IPS-18a (cell line): ENCODE measurements around the gene WDFY4.

Source experiments
- H3K27ac ChIP-seq: one replicate; pipeline ENCODE4 v1.5.1; 2013; ENCODE audit warnings: low read length
- H3K27me3 ChIP-seq: one replicate; pipeline ENCODE4 v1.6.1; 2013; ENCODE audit warnings: mild to moderate bottlenecking, low read length; ENCODE audit not compliant: control insufficient read depth, insufficient read depth
- H3K36me3 ChIP-seq: one replicate; pipeline ENCODE4 v1.6.1; 2013; ENCODE audit warnings: low read depth, low read length; ENCODE audit not compliant: control insufficient read depth
- H3K4me1 ChIP-seq: one replicate; pipeline ENCODE4 v1.6.1; 2013; ENCODE audit warnings: low read depth, low read length; ENCODE audit not compliant: control insufficient read depth
- H3K4me3 ChIP-seq: one replicate; pipeline ENCODE4 v1.5.1; 2013; ENCODE audit warnings: low read length
- H3K9ac ChIP-seq: one replicate; pipeline ENCODE4 v1.6.1; 2013; ENCODE audit warnings: mild to moderate bottlenecking, low read length, moderate library complexity
- H3K9me3 ChIP-seq: one replicate; pipeline ENCODE4 v1.6.1; 2013; ENCODE audit warnings: low read depth, low read length; ENCODE audit not compliant: control insufficient read depth

The WDFY4 gene

DNA sequence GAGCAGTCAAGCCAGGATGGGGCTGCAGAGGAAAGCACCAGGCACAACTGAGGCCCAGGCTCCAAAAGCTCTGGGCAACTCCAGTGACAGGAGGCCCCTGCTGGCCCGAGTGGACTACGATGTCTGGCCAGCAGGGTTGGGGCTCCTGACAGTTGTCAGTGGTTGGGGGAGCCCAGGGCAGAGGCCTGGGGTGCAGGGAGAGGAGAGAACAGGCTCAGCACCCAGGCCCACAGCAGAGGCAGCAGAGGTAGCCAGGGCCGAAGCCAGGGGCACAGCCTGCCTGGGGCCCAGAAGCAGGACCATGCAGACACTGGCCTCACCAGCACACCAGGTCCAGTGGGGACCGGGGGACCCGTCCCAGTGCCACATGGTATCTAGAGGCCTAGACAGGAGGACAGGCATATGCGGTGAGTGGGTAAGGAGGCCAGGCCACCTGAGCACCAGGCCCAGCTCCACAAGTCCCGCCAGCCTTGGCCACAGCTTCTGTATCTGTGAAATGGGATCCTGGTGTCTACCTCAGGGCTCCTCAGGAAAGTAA, 301.0 kb downstream of the WDFY4 start:
- Histone ChIP-seq H3K9ac (no peak overlapping the region), H3K36me3 (no peaks in the 10 kb centered on the region), H3K4me1 (no peaks in the 10 kb centered on the region), H3K27me3 (no peaks in the 10 kb centered on the region), H3K4me3 (no peak overlapping the region), H3K27ac (no peak overlapping the region), H3K9me3 (no peaks in the 10 kb centered on the region)

DNA sequence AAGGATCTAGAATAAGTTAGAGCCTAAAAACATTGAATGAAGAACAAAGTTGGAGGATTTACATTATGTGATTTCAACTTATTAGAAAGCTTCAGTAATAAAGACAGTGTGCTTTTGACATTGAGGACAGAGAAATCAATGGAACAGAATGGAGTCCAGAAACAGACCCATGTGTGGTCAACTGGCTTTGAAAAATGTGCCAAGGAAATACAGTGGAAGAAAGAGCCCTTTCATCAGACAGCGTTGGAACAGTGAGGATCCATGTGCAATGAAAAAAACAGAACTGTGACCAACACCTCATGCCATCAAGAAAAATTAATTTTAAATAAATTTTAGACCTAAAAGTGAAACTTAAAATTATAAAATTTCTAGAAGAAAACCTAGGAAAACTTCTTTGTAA, 305.6 kb downstream of the WDFY4 start:
- H3K9me3 ChIP-seq = no peaks in the 10 kb centered on the region
- H3K27me3 ChIP-seq = no peaks in the 10 kb centered on the region
- no peak overlapping the region for H3K4me3 ChIP-seq
- H3K4me1 ChIP-seq = no peaks in the 10 kb centered on the region
- no peak overlapping the region for H3K9ac ChIP-seq
- H3K36me3 ChIP-seq = no peaks in the 10 kb centered on the region
- no peak overlapping the region for H3K27ac ChIP-seq

DNA sequence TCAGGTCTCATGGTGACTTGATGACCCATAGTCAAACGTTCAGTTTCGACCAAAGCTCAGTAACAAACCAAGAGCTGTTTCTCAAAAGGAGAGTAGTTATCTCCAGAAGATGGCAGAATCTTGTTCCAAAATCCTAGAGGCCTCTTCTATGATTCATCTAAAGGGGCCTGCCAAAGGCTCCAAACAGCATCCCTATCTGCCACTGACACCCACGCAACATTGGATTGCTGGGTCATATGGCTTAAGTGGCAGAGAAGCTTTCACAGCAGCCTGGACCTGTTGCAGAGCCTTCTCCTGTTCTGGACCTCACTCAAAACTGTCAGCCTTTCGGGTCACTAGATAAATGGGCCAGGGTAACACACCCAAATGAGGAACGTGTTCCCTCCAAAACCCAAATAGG, 309.0 kb downstream of the WDFY4 start:
- H3K9ac ChIP-seq = no peak overlapping the region
- no peaks in the 10 kb centered on the region for H3K9me3 ChIP-seq
- no peaks in the 10 kb centered on the region for H3K27me3 ChIP-seq
- H3K27ac ChIP-seq = no peak overlapping the region
- H3K36me3 ChIP-seq = no peaks in the 10 kb centered on the region
- no peak overlapping the region for H3K4me3 ChIP-seq
- no peaks in the 10 kb centered on the region for H3K4me1 ChIP-seq

DNA sequence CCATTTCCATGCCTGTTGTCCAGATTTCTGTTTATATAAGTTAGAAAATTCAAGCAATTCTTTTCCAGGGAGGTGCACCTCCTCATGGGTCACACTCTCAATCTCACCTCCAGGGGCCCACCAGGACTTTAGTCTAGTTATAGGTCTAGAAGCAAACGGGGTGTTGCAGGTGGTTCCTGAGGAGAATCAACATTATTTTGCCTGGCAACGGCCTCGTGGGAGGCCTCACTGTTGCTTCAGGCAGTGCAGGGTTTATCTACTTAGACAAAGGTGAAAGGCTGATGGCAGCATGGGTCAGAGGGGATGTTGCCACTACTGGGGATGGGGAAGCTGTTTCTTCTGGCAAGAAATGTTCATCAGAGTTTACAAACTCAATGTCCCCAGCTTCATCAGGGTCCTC, 311.7 kb downstream of the WDFY4 start:
- no peaks in the 10 kb centered on the region for H3K27me3 ChIP-seq
- H3K4me3 ChIP-seq = no peak overlapping the region
- H3K36me3 ChIP-seq = no peaks in the 10 kb centered on the region
- H3K27ac ChIP-seq = no peak overlapping the region
- no peaks in the 10 kb centered on the region for H3K4me1 ChIP-seq
- H3K9me3 ChIP-seq = no peaks in the 10 kb centered on the region
- H3K9ac ChIP-seq = no peak overlapping the region

DNA sequence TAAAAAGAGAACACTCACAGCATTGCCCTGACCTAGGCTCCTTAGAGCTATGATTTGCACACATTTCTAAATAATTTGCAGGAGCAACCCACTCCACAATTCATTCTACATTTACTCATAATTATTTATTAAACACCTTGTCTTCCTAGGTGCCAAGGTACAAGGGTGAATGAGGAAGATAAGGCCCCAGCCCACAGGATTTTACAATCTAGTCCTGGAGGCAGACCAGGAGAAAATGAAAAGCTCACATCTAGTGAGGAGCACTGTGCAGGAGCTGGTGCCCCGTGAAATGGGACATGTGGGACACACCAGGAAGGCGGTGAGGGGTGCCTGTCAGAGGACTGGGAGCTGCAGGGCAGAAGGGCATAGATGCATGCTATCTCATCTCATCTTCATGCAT, 314.7 kb downstream of the WDFY4 start:
- Histone ChIP-seq H3K27ac (no peak overlapping the region), H3K9ac (no peak overlapping the region), H3K9me3 (no peaks in the 10 kb centered on the region), H3K36me3 (no peaks in the 10 kb centered on the region), H3K4me3 (no peak overlapping the region), H3K27me3 (no peaks in the 10 kb centered on the region), H3K4me1 (peaks cover 6% of the 10 kb centered on the region)

DNA sequence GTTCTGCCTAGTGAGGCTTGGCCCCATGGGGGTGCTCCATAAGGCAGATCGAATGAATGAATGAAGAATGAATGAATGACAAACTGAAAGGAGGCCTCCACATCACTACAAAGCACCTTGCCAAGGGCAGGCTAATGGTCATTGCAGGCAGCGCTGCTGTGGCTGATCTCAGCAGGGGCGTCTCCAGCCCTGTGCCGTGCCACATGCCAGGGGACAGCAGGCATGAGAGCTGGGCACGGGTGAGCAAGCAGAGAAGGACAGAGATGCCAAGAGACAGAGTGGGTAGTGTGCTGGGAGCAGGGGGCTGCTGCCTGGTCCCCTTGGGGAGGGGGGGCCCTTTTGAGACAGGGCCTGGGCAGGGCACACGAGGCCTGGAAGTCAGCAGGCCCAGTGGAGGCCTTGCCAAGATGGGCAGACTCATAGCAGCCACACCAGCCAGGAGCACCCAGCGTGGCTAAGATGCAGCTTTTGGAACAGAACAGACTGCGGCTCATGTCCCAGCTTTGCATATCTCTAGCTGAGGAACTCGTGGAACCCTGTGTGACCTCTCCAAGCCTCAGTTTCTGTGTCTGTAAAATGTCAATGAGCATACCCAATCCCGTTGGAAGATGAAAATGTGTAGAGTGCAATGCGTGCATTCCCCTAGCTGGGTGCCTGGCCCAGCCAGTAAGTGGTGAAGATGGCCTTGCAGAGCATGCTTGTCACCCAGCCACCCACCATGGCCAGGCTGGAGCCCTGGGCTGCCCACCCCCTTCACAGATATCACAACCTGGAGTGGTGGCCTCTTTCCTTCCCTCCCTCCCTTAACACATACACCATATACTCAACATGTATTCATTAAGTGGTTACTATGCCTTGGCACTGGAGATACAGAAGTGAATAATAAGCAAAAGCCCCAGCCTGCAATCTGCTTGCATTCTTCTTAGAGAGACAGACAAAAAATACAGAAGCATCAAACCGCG, 316.0 kb downstream of the WDFY4 start:
- no peaks in the 10 kb centered on the region for H3K27me3 ChIP-seq
- H3K9ac ChIP-seq = no peak overlapping the region
- no peak overlapping the region for H3K4me3 ChIP-seq
- no peaks in the 10 kb centered on the region for H3K36me3 ChIP-seq
- peaks cover 6% of the 10 kb centered on the region for H3K4me1 ChIP-seq
- H3K27ac ChIP-seq = no peak overlapping the region
- H3K9me3 ChIP-seq = no peaks in the 10 kb centered on the region

DNA sequence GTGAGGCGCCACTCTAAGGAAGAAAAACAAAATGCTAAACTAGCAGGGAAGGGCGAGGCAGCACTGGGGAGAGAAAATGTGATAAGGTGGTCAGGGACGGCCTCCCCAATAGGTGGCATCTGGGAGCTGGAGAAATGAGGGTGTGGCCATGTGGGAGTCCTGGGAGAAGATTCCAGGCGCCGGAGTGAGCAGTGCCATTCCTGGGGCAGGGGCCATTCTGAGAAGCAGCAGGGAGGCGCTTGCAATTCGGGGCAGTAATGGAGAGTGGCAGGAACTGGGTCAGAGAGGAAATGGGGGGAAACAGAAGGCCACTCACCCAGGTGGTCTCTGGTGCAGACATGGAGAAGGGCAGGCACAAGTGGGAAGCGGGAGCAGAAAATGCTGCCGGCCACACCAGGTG, 316.7 kb downstream of the WDFY4 start:
- no peak overlapping the region for H3K9ac ChIP-seq
- no peaks in the 10 kb centered on the region for H3K9me3 ChIP-seq
- no peak overlapping the region for H3K27ac ChIP-seq
- peaks cover 6% of the 10 kb centered on the region for H3K4me1 ChIP-seq
- H3K36me3 ChIP-seq = no peaks in the 10 kb centered on the region
- H3K4me3 ChIP-seq = no peak overlapping the region
- no peaks in the 10 kb centered on the region for H3K27me3 ChIP-seq

DNA sequence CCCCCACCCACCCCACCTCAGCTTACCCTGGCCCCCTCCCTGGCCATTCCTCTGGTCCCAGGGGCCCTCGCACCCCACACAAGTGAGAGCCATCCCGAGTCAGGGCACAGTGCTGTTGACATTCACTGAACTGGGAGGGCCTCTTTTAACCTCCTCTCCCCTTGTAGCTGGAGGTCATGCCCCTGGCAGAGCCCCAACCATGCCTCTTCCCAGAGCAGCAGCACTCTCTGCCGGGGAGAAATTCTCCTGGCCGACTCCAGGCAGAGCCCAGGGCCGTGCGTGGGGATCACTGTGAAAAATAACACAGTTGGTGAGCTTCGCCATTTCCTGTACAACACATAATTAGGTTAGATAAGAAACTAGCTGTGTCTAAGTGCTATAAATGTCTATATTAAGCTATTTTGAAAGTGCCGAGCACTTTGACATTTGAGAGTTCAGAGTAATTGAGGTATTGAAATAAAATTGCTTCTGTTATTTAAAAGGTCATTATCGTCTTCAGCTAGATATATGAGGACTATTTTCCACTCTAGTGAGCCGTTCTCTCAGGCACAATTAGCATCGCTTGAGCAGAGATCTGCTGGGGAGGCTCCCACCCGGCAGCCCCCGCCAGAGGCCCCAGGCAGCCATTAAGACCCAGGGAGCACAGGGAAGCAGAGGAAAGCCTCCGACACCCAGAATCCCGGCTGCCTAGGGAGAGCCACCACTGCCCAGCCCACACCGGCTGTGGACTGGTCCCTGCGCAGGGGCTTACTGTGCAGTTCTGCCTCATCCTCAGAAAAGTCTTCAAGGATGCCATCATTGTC, 317.4 kb downstream of the WDFY4 start:
- no peaks in the 10 kb centered on the region for H3K9me3 ChIP-seq

DNA sequence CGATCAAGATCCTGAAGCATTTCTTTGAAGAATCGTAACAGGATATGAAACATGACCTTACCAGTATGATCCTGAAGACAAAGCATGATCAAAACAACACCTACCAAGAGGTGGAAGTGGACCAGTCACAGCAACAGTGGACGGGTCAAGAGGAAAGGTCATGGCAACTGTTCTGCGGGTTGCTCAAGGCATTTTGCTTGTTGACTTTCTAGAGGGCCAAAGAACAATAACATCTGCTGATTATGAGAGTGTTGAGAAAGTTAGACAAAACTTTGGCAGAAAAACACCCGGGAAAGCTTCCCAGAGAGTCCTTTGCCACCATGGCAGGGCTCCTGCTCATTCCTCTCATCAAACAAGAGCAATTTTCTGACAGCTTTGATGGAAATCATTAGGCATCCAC, 320.6 kb downstream of the WDFY4 start:
- Histone ChIP-seq H3K9me3 (no peaks in the 10 kb centered on the region), H3K4me1 (peaks cover 6% of the 10 kb centered on the region), H3K27ac (no peak overlapping the region), H3K4me3 (no peak overlapping the region), H3K36me3 (no peaks in the 10 kb centered on the region), H3K27me3 (no peaks in the 10 kb centered on the region), H3K9ac (no peak overlapping the region)

More for the DNA sequence above, 317.4 kb downstream of the WDFY4 start:
- Histone ChIP-seq H3K4me1 (peaks cover 6% of the 10 kb centered on the region), H3K4me3 (no peak overlapping the region), H3K27me3 (no peaks in the 10 kb centered on the region), H3K36me3 (no peaks in the 10 kb centered on the region), H3K9ac (no peak overlapping the region), H3K27ac (no peak overlapping the region)

DNA sequence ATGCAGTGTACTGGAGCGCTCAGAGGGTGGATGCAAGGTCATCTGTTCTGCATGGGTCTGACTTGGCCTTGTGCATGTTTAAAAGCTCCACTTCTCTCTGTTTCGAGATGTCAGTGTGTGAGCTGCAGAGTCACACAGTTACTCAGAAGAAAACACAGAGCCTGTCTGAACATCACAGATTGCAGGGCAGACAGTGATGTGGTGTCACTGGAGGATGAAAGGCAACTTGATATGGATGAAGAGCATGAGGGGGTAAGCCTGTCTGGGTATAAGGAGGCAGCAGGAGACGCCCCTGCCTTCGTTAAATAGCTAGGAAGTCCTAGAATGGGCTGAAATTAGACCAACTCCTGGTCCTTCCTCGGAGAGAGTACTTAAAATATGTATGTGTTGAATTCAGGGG, 322.5 kb downstream of the WDFY4 start:
- Histone ChIP-seq H3K27me3 (no peaks in the 10 kb centered on the region), H3K4me3 (no peak overlapping the region), H3K36me3 (no peaks in the 10 kb centered on the region), H3K4me1 (peaks cover under 1% of the 10 kb centered on the region), H3K9me3 (no peaks in the 10 kb centered on the region), H3K9ac (no peak overlapping the region), H3K27ac (no peak overlapping the region)

DNA sequence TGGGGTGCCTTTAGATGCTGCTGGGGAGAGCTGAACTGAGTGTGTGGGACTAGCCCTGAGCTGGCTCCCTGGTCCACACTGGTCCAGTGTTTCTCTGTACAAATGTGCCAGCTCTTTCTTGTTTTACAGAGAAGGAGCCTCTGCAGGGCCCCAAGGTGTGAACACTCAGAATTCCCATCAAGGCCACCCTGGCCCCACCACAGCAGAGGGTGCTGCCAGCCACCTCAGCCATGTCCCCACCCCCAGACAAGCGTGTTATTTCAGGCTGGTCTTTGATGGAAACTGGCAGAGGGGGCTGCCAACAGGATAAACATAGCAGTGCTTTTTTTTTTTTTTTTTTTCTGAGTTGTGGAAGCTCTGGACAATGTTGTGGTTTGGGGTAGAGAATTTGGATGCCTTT, 323.4 kb downstream of the WDFY4 start:
- Histone ChIP-seq H3K9ac (no peak overlapping the region), H3K27ac (no peak overlapping the region), H3K4me1 (peaks cover 2% of the 10 kb centered on the region), H3K4me3 (no peak overlapping the region), H3K9me3 (no peaks in the 10 kb centered on the region), H3K36me3 (no peaks in the 10 kb centered on the region), H3K27me3 (no peaks in the 10 kb centered on the region)
